GM12878 (cell line): ENCODE results near the gene ABCA7. TPM values are rescaled to one million over a fixed set of nuclear protein-coding genes. Genes with fewer than 3 reads are reported as not detected.

Experiments used
- ATF7 ChIP-seq: fragments of 450-650 bp; IDR thresholded peaks from 2 replicates; pipeline ENCODE4 v1.6.1; 2016; ENCODE audit warnings: low read depth, mild to moderate bottlenecking
- BHLHE40 ChIP-seq, 2 experiments: fragments of 450-650 bp in 1 of 2; IDR thresholded peaks; 2 replicates each; pipeline ENCODE4 v1.6.1; 2011 to 2017; ENCODE audit warnings: low read depth in 2 of 2, borderline replicate concordance in 1 of 2, improper control_type of control experiment in 1 of 2, low read length in 1 of 2, mild to moderate bottlenecking in 1 of 2
- CBX3 ChIP-seq: fragments of 200-600 bp; sonication (generic); IDR thresholded peaks from 2 replicates; pipeline ENCODE4 v1.6.1; 2016; ENCODE audit warnings: low read depth, borderline replicate concordance
- CREM ChIP-seq: IDR thresholded peaks from 2 replicates; pipeline ENCODE4 v1.6.1; 2014; ENCODE audit warnings: antibody characterized with exemption, low read depth
- DPF2 ChIP-seq: fragments of 450-650 bp; IDR thresholded peaks from 2 replicates; pipeline ENCODE4 v1.6.1; 2017; ENCODE audit warnings: mild to moderate bottlenecking
- EED ChIP-seq: sonication (generic); IDR thresholded peaks from 2 replicates; pipeline ENCODE4 v1.6.1; 2016; ENCODE audit warnings: antibody characterized with exemption, low read depth
- EGR1 ChIP-seq, 2 experiments: IDR thresholded peaks; 1 replicate in 1 of 2; 2 replicates in 1 of 2; pipeline ENCODE4 v1.6.1; 2011 to 2012; ENCODE audit warnings: low read depth in 2 of 2, low read length in 2 of 2, borderline replicate concordance in 1 of 2, mild to moderate bottlenecking in 1 of 2, moderate library complexity in 1 of 2
- ETV6 ChIP-seq, 2 experiments: fragments of 450-650 bp in 1 of 2; IDR thresholded peaks in 1 of 2; conservative IDR thresholded peaks in 1 of 2; 2 replicates each; pipeline ENCODE4 v1.6.1; 2014; ENCODE audit warnings: antibody characterized with exemption in 1 of 2, borderline replicate concordance in 1 of 2, low read depth in 1 of 2, mild to moderate bottlenecking in 1 of 2, moderate library complexity in 1 of 2
- HDGF ChIP-seq: fragments of 450-650 bp; IDR thresholded peaks from 2 replicates; pipeline ENCODE4 v1.6.1; 2016; ENCODE audit warnings: antibody characterized with exemption
- IKZF1 ChIP-seq: fragments of 450-650 bp; conservative IDR thresholded peaks from 2 replicates; pipeline ENCODE4 v1.6.1; 2017; ENCODE audit warnings: antibody characterized with exemption, mild to moderate bottlenecking
- KDM1A ChIP-seq: fragments of 200-600 bp; sonication (generic); IDR thresholded peaks from 2 replicates; pipeline ENCODE4 v1.6.1; 2016; ENCODE audit warnings: borderline replicate concordance
- MAX ChIP-seq: IDR thresholded peaks from 2 replicates; pipeline ENCODE4 v1.6.1; 2012; ENCODE audit warnings: low read depth, low read length, improper control_type of control experiment
- MLLT1 ChIP-seq: fragments of 450-650 bp; IDR thresholded peaks from 2 replicates; pipeline ENCODE4 v1.6.1; 2016; ENCODE audit warnings: mild to moderate bottlenecking
- NR2F1 ChIP-seq: fragments of 450-650 bp; conservative IDR thresholded peaks from 2 replicates; pipeline ENCODE4 v1.6.1; 2017; ENCODE audit warnings: mild to moderate bottlenecking
- POLR2A ChIP-seq: IDR thresholded peaks from 2 replicates; pipeline ENCODE4 v1.6.1; 2011; ENCODE audit warnings: low read depth, mild to moderate bottlenecking, low read length
- SMARCA5 ChIP-seq: fragments of 450-650 bp; IDR thresholded peaks from 2 replicates; pipeline ENCODE4 v1.6.1; 2017; ENCODE audit warnings: mild to moderate bottlenecking
- SP1 ChIP-seq: IDR thresholded peaks from one replicate; pipeline ENCODE4 v1.6.1; 2011; ENCODE audit warnings: low read depth, low read length
- SPI1 ChIP-seq: IDR thresholded peaks from 2 replicates; pipeline ENCODE4 v1.6.1; 2011; ENCODE audit warnings: low read depth, mild to moderate bottlenecking, low read length, moderate library complexity, borderline replicate concordance; ENCODE audit not compliant: insufficient read depth
- ZNF622 ChIP-seq: fragments of 450-650 bp; IDR thresholded peaks from 2 replicates; pipeline ENCODE4 v1.6.1; 2017; ENCODE audit warnings: mild to moderate bottlenecking, inconsistent platforms
- polyA plus RNA-seq, 11 experiments: library from polyadenylated mRNA; depleted of rRNA in 4 of 11; unstranded in 6 of 11; stranded (reverse) in 5 of 11; fragments of >200 nt; fragmentation: Nextera tagmentation in 4 of 11; fragmentation: Illumina TruSeq in 1 of 11; extraction: Ambion mirVana in 4 of 11; extraction: Trizol in 1 of 11; gene quantifications; 1 replicate in 1 of 11; 2 replicates in 10 of 11; pipeline versions ENCODE4 v1.2.1 to v1.2.3, GENCODE V29; 2011 to 2016; ENCODE audit warnings: inconsistent platforms in 2 of 11, missing spikeins in 2 of 11, low read depth in 1 of 11
- total RNA-seq, 4 experiments: library from RNA; depleted of rRNA in 3 of 4; stranded (reverse); fragments of >200 nt in 3 of 4; fragmentation: Illumina TruSeq in 1 of 4; extraction: Trizol in 1 of 4; gene quantifications; 2 replicates each; pipeline versions ENCODE4 v1.2.1 to v1.2.3, GENCODE V29; 2013 to 2021

The ABCA7 gene
- total and polyA plus RNA-seq, 10 of the 15 experiments (the other 5 are each of a cell fraction or from before 2014, with no cell fraction given) = 1.0 to 49.5 (median 14.8) TPM

- peak; percentile 33; the same call in 1 of the 2 replicates for TF ChIP-seq CREM
- TF ChIP-seq ETV6 (conservative IDR thresholded peaks at IDR 0.05 in 1 of 2, IDR thresholded peaks at IDR 0.05 in 1 of 2; ENCODE audit: borderline replicate concordance in 1 of 2, low read depth in 1 of 2) = peak in 1 of 2 experiments; percentile 39; a peak in 1 of 4 replicates
- TF ChIP-seq NR2F1 = peak; percentile 76; the same call in 1 of the 2 replicates
- 0 out of 2 replicates have a peak, but pooled peaks have one; percentile 45 for TF ChIP-seq MLLT1
- no peak for TF ChIP-seq SP1
- TF ChIP-seq POLR2A = peak; percentile 34; the same call in 1 of the 2 replicates
- TF ChIP-seq IKZF1 = peak; percentile 78
- peak; percentile 54 for TF ChIP-seq DPF2
- TF ChIP-seq MAX = peak; percentile 91
- no peak for TF ChIP-seq ZNF622
- TF ChIP-seq SMARCA5 = peak; percentile 78
- TF ChIP-seq BHLHE40 (IDR thresholded peaks at IDR 0.05; ENCODE audit: borderline replicate concordance in 1 of 2, low read depth in 2 of 2, low read length in 1 of 2) = peak; percentile 62 to 76; a peak in 3 of 4 replicates
- TF ChIP-seq EED = no peak
- TF ChIP-seq HDGF = peak; percentile 98
- no peak for TF ChIP-seq CBX3
- no peak for TF ChIP-seq EGR1 (IDR thresholded peaks at IDR 0.05; ENCODE audit: borderline replicate concordance in 1 of 2, low read depth in 2 of 2, low read length in 2 of 2)
- TF ChIP-seq KDM1A = peak; percentile 75; the same call in 1 of the 2 replicates
- TF ChIP-seq ATF7 = 0 out of 2 replicates have a peak, but pooled peaks have one; percentile 22
- TF ChIP-seq SPI1 = peak; percentile 84
These were observed 29.3 kb downstream of the ABCA7 start (continued) for GRCh38 chr19:1069009-1069779.
